GM18951 (cell line): ENCODE results near the gene FBXO3.

Experiments used
- POLR2A ChIP-seq: IDR thresholded peaks from 4 replicates; pipeline ENCODE4 v1.6.1; 2011; ENCODE audit warnings: mild to moderate bottlenecking; ENCODE audit not compliant: insufficient read length, insufficient read depth; ENCODE audit errors: extremely low read depth
- in situ Hi-C: fragments of 300-500 bp; cut with MboI; formaldehyde crosslinking; loops from one replicate; pipeline ENCODE4 v1.12.0; 2022; ENCODE audit warnings: low sequenced_read_pairs, mixed read lengths, inconsistent platforms; ENCODE audit not compliant: unreplicated experiment

The FBXO3 gene

GRCh38 chr11:33753304-33753967, 20.9 kb downstream of the FBXO3 start:
- in situ Hi-C loops, result no loop called here
- TF ChIP-seq POLR2A, result no peak

- TF ChIP-seq POLR2A, result no peak
- in situ Hi-C loops, result no loop called here
These were observed 22.4 kb downstream of the FBXO3 start for GRCh38 chr11:33751878-33752277.

GRCh38 chr11:33747979-33748378, 26.3 kb downstream of the FBXO3 start:
- no peak for TF ChIP-seq POLR2A
- in situ Hi-C loops, result no loop called here

GRCh38 chr11:33743291-33743690, 31.0 kb downstream of the FBXO3 start:
- in situ Hi-C loops, result no loop called here
- no peak for TF ChIP-seq POLR2A

- in situ Hi-C loops, result no loop called here
- TF ChIP-seq POLR2A, result no peak
These were observed 32.0 kb downstream of the FBXO3 start for GRCh38 chr11:33742249-33742851.

GRCh38 chr11:33741806-33742205, 32.5 kb downstream of the FBXO3 start:
- TF ChIP-seq POLR2A, result no peak
- in situ Hi-C loops, result no loop called here

GRCh38 chr11:33737362-33737821, 36.9 kb downstream of the FBXO3 start:
- no peak for TF ChIP-seq POLR2A
- in situ Hi-C loops, result no loop called here

GRCh38 chr11:33736148-33736812, 38.0 kb downstream of the FBXO3 start, which contains the start of gene CD59:
CD59 (minus strand) TSS chr11:33736423; CDS start chr11:33722445, 13,978 bp downstream.
- in situ Hi-C loops, result no loop called here
- peak; percentile 89 for TF ChIP-seq POLR2A

- in situ Hi-C loops, result no loop called here
- TF ChIP-seq POLR2A, result no peak
These were observed 38.8 kb downstream of the FBXO3 start for GRCh38 chr11:33735271-33736147.

GRCh38 chr11:33734441-33735270, 39.7 kb downstream of the FBXO3 start:
- TF ChIP-seq POLR2A, result no peak
- in situ Hi-C loops, result no loop called here

GRCh38 chr11:33733980-33734379, 40.3 kb downstream of the FBXO3 start:
- in situ Hi-C loops, result no loop called here
- no peak for TF ChIP-seq POLR2A
